Measurements from ENCODE around the gene LDLRAD4.

The LDLRAD4 gene

DNA sequence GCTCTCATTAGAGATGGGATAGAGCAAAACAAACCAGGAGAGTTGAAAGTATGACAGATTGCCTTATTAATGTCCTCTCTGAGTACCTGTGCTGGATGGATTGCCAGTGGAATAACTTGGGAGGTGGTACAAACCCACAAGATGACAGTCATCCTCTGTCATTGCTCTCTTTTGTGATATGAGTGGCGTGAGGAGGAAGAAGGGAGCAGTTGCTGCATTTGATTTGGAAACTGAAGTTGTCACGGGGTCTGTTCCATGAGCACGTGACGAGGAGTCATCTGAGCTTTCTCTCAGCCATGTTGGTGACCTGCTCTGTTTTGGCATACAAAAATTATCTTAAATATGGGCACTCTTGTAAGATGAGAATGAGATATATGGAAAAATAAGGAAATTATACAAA is 302.9 kb downstream of the LDLRAD4 start:
- TF ChIP-seq, protein P1, sequence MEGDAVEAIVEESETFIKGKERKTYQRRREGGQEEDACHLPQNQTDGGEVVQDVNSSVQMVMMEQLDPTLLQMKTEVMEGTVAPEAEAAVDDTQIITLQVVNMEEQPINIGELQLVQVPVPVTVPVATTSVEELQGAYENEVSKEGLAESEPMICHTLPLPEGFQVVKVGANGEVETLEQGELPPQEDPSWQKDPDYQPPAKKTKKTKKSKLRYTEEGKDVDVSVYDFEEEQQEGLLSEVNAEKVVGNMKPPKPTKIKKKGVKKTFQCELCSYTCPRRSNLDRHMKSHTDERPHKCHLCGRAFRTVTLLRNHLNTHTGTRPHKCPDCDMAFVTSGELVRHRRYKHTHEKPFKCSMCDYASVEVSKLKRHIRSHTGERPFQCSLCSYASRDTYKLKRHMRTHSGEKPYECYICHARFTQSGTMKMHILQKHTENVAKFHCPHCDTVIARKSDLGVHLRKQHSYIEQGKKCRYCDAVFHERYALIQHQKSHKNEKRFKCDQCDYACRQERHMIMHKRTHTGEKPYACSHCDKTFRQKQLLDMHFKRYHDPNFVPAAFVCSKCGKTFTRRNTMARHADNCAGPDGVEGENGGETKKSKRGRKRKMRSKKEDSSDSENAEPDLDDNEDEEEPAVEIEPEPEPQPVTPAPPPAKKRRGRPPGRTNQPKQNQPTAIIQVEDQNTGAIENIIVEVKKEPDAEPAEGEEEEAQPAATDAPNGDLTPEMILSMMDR (IDR thresholded peaks at IDR 0.05; ENCODE audit: low read depth, low read length): no peak
- Histone ChIP-seq H3K9me3 (ENCODE audit: severe bottlenecking) (peaks cover 6% of the 10 kb centered on the region), H3K36me3 (no peaks in the 10 kb centered on the region), H3K27ac (no peak overlapping the region), H3K4me3 (ENCODE audit: low read depth, low read length) (no peak overlapping the region), H3K27me3 (ENCODE audit: insufficient read depth, low read depth, severe bottlenecking) (no peaks in the 10 kb centered on the region)
- no peak for DNase-seq

DNA sequence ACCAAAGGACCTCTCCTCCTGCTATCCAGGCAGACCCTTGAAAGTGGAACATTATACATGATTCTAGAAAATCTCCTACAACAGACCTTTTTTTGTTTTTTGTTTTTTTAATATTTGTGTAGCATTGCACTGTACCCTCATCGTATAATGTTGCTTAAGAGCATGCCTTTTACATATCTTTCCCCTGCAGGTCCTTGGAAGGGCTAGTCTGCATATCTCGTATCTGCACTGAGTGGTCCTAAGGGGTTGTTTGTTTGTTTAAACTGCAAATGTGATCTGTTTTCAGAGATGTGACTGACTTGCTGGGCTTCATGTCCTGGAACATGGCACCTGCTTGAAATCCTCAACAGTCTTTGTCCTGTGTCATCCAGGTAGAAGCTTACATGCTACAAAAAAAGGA is 303.7 kb downstream of the LDLRAD4 start:
- Histone ChIP-seq H3K27ac (no peak overlapping the region), H3K4me3 (ENCODE audit: low read depth, low read length) (no peak overlapping the region), H3K36me3 (no peaks in the 10 kb centered on the region), H3K27me3 (ENCODE audit: insufficient read depth, low read depth, severe bottlenecking) (no peaks in the 10 kb centered on the region), H3K9me3 (ENCODE audit: severe bottlenecking) (peaks cover 6% of the 10 kb centered on the region)
- TF ChIP-seq, protein P1 (IDR thresholded peaks at IDR 0.05; ENCODE audit: low read depth, low read length): no peak
- DNase-seq: no peak

DNA sequence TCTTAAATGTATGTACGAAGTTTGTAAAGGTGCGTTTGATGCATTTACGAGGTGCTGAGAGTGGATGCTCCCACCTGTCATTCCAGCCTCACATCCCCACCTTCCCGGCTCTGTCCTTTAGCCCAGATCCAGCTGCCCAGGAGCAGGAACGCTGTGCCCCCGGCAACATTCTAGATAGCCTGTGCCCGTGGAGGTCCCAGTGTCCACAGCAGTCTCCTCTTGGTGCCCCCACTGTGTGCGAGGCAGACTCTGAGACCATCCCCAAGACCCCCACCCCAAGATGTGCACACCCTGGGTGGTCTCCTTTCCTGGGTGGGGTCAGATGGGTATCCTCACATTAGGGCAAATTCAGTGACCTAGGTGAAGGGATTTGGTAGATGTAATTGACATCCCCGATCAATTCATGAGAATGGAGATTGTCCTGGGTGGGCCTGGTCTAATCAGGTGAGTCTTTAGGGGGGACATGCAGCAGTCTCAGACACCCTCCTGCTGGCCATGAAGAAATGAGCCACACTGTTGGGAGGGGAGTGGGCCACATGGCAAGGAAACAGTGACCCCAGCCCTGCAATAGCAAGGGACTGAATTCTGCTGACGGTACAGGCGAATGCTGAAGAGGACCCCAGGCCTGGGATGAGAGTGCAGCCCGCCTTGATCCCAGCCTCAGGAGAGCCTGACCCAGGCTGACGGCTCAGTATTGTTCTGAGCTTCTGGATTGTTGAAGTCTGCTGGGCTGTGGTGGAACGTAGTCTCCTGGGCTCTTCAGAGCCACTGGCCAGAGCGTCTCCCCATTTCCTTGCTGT is 304.5 kb downstream of the LDLRAD4 start:
- Histone ChIP-seq H3K27ac (no peak overlapping the region), H3K27me3 (ENCODE audit: insufficient read depth, low read depth, severe bottlenecking) (no peaks in the 10 kb centered on the region), H3K4me3 (ENCODE audit: low read depth, low read length) (no peak overlapping the region), H3K36me3 (no peaks in the 10 kb centered on the region), H3K9me3 (ENCODE audit: severe bottlenecking) (peaks cover 4% of the 10 kb centered on the region)
- TF ChIP-seq, protein P1 (IDR thresholded peaks at IDR 0.05; ENCODE audit: low read depth, low read length): peak; percentile 25; the same call in 1 of the 2 replicates
- DNase-seq: no peak

DNA sequence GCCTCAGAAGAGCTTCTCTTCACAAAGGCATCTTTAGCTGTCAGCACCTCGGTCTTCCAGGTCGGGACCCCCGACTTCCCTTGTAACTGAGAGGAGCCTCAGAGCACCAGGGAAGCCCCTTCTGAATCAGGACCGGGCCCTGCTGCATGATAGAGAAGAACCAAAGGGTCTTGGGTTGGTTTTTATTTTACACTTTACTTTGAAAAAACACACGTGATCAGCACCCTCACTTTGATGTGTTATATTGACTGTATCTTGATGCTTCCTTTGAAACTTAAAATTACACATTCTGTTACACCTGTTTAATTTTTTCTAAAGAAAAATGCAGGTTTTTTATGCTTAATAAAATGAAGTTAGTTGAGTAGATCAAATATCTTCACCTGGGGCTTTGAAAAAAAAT is 305.5 kb downstream of the LDLRAD4 start:
- H3K4me3 ChIP-seq (ENCODE audit: low read depth, low read length): no peak overlapping the region
- DNase-seq: no peak
- TF ChIP-seq, protein P1 (IDR thresholded peaks at IDR 0.05; ENCODE audit: low read depth, low read length): no peak
- no peaks in the 10 kb centered on the region for H3K9me3 ChIP-seq (ENCODE audit: severe bottlenecking)
- H3K27me3 ChIP-seq (ENCODE audit: insufficient read depth, low read depth, severe bottlenecking): no peaks in the 10 kb centered on the region
- no peaks in the 10 kb centered on the region for H3K36me3 ChIP-seq
- H3K27ac ChIP-seq: no peak overlapping the region

DNA sequence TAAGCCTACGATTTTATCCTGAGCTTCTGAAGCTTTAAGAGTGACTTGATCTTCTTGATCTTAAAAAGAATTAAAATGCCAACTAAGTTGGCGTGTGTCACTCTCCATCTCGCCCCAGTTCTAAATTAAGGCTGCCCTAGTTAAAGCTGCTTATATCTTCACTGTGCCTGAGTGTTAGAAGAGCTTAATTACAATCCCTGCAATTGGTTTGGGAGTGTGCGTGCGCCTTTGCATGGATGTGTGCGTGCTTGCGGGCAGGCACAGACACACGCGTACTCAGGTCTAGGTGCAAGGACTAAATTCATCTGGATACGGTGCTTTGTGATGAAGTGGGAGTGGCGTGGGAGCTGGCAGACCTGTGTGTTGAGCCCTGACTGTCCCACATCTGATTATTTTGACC is 306.3 kb downstream of the LDLRAD4 start:
- peak; percentile 59 for DNase-seq
- H3K36me3 ChIP-seq: no peaks in the 10 kb centered on the region

More for the DNA sequence above, 306.3 kb downstream of the LDLRAD4 start:
- TF ChIP-seq, protein P1 (IDR thresholded peaks at IDR 0.05; ENCODE audit: low read depth, low read length): no peak
- no peak overlapping the region for H3K4me3 ChIP-seq (ENCODE audit: low read depth, low read length)
- no peaks in the 10 kb centered on the region for H3K27me3 ChIP-seq (ENCODE audit: insufficient read depth, low read depth, severe bottlenecking)
- H3K9me3 ChIP-seq (ENCODE audit: severe bottlenecking): no peaks in the 10 kb centered on the region
- no peak overlapping the region for H3K27ac ChIP-seq

All from WERI-Rb-1 (cell line).